Measurements from ENCODE around the gene SAPCD1. TPM values are rescaled to one million over a fixed set of nuclear protein-coding genes. Genes with fewer than 3 reads are reported as not detected.

Gene SAPCD1
- total RNA-seq, 1 experiment from 2014 or later: 3.2 TPM

GRCh38 chr6:31769684-31770371 is 7.4 kb downstream of the SAPCD1 start:
- Histone ChIP-seq H4K91ac (ENCODE audit: insufficient read length, low read depth, low read length) (no peak overlapping the region), H4K5ac (ENCODE audit: insufficient read length, low read depth, low read length) (no peak overlapping the region), H3K4me2 (ENCODE audit: insufficient read depth, insufficient read length, low read length) (no peak overlapping the region), H2BK20ac (ENCODE audit: low read depth, low read length, poor library complexity, severe bottlenecking) (no peak overlapping the region), H2BK12ac (ENCODE audit: insufficient read length, low read depth, low read length) (no peak overlapping the region), H3K23ac (ENCODE audit: insufficient read length, low read depth, low read length) (no peak overlapping the region), H3K27ac (ENCODE audit: insufficient read length, low read depth, low read length) (no peak overlapping the region), H3K14ac (ENCODE audit: insufficient read depth, low read length) (no peak overlapping the region), H3K4ac (ENCODE audit: low read depth, low read length) (no peak overlapping the region), H3K27me3 (ENCODE audit: insufficient read depth, low read length) (no peaks in the 10 kb centered on the region), H2BK5ac (ENCODE audit: insufficient read length, low read length) (no peak overlapping the region), H2BK15ac (ENCODE audit: low read depth, low read length) (no peak overlapping the region), H4K8ac (replicated peaks; ENCODE audit: insufficient read length, low read depth, low read length) (no peak overlapping the region), H3K4me1 (ENCODE audit: insufficient read depth, low read length) (no peaks in the 10 kb centered on the region), H3K9me3 (ENCODE audit: control insufficient read depth, low read depth, low read length) (no peaks in the 10 kb centered on the region), H3K23me2 (ENCODE audit: insufficient read length, low read depth, low read length, poor library complexity, severe bottlenecking) (no peaks in the 10 kb centered on the region), H2AFZ (ENCODE audit: low read length) (no peak overlapping the region), H3T11ph (ENCODE audit: low read length) (no peak overlapping the region), H3K56ac (ENCODE audit: insufficient read length, low read depth, low read length) (no peak overlapping the region), H3K79me1 (ENCODE audit: insufficient read depth, low read depth, low read length, poor library complexity, severe bottlenecking) (no peaks in the 10 kb centered on the region), H2BK120ac (ENCODE audit: low read depth, low read length, poor library complexity, severe bottlenecking) (no peak overlapping the region), H2AK5ac (ENCODE audit: insufficient read length, low read length) (no peak overlapping the region), H4K20me1 (ENCODE audit: control insufficient read depth, insufficient read depth, insufficient read length) (no peaks in the 10 kb centered on the region), H3K79me2 (ENCODE audit: insufficient read depth, low read length) (no peaks in the 10 kb centered on the region), H3K18ac (ENCODE audit: insufficient read length, low read depth, low read length) (no peak overlapping the region), H3K9ac (ENCODE audit: extremely low read depth, insufficient read length, low read length) (no peak overlapping the region)
- peaks cover 10 to 12% of the 10 kb centered on the region in 2 experiments for H3K4me1 Mint-ChIP-seq
- no peaks in the 10 kb centered on the region; a peak in 1 of 7 replicates for H3K36me3 Mint-ChIP-seq (ENCODE audit: insufficient read depth in 1 of 3, low read depth in 3 of 3)
- H3K27me3 Mint-ChIP-seq (ENCODE audit: low read depth): no peaks in the 10 kb centered on the region; the same call in 1 of the 2 replicates
- H3K4me3 Mint-ChIP-seq: no peak overlapping the region; a peak in 1 of 5 replicates
- no CpG with 5 or more reads among the region's 12 CpGs for WGBS (ENCODE audit: extremely low coverage, insufficient read length, low lambda C conversion rate)
- peak overlapping the region in 1 of 3 experiments; percentile 25; a peak in 1 of 7 replicates for H3K27ac Mint-ChIP-seq
- TF ChIP-seq CTCF (conservative IDR thresholded peaks at IDR 0.05): peak; percentile 97
- H3K9me3 Mint-ChIP-seq: no peaks in the 10 kb centered on the region; a peak in 1 of 5 replicates
- peak; percentile 85 for DNase-seq
